NCI-H1436 treated with DMSO at 0.1 percent for 48 hours (cell line): ENCODE results near the gene PHLDB1.
"Not testable (repeated sequence)": the region's sequence is repeated elsewhere in the genome, so short reads cannot be mapped to it uniquely, and the experiment has no call there.

ENCODE experiments used
- DNase-seq: peaks from one replicate; lab custom pipeline; 2025; lab: John Stamatoyannopoulos, UW

Gene PHLDB1

DNA sequence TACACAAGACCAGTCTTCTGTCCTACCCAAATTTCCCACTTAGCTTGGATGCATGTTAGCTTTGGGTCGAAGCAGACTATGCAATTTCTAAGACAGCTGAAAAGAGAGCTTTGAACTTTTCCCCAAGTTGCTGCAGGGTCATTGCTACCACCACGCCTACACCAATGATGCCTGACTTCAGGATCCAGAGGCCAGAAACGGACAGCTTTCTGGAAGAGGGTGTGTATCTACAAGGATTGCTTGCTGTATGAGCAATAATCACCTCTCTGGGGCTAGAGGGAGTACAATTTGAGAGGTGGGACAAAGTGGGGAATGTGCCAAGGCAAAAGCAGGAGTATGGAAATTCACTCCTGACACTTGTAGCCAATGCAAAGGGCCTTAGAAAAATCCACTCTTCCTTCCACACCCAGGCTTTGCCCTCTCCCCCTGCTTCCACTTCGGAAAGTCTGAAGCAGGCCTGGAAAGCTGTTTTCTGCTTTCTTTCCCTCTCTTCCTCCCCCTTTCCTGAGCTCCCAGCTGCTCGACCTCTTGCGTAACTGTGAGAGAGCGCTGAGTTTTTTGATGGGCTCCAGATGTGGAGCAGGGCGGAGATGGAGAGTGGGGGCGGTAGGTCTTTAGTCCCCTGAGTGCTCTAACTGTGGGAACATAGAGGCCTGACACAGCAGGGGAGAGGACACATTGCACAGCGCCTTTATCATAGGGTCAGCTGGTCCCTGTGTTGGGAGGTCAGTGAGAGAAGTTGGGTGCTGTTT, 2.1 kb upstream of the PHLDB1 start:
- DNase-seq = no peak

DNA sequence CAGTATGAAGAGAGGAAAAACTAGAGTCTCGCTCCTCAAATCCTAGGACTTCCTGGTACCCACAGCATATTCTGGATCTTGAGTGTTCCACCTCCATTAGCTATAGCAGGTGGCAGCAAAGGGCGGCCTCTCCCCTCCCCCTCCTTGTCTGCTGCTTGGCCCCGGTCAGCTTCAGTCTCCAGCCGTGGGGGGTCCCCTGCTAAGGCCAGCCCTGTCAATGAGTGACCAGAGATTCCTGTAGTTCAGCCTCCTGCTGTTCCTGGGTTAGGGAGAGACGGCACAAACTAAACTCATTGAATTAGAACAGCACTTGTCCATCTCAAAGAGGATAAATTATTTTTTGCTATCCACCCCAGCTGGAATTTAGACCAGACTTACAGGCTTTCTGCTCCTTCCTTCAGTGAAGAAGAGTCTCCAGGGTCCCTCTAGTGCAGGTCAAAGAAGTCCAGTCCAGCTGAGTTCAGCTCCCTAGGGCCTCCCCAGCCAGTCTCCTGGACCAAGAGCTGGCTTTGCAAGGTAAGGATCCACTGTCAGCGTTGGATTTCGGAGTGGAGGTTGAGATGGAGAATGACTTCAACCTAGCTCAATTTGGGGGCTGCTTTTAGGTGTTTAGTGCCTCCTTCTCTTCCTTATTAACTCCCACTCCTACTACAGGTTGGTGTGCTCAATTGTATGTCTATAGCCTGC, 1.1 kb upstream of the PHLDB1 start:
- DNase-seq = no peak

DNA sequence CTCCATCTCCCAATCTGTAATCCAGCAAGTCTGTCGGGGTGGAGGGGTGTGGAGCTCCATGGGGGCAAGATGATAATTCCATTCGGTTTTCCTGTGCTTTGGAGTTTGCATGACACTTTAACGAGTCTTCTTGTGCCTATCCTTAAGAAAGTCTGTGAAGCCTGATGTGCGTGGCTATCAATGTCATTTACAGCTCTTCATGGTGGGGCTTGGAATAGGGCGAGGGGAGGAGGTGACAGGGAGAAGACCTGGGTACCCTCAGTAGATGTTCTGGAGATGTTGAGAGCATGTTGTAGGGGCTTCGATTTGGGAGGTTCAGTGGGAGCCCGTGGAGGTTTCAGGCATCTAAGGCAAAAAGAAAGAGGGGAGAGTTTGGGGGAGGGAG, 579 bp upstream of the PHLDB1 start:
- DNase-seq = no peak

DNA sequence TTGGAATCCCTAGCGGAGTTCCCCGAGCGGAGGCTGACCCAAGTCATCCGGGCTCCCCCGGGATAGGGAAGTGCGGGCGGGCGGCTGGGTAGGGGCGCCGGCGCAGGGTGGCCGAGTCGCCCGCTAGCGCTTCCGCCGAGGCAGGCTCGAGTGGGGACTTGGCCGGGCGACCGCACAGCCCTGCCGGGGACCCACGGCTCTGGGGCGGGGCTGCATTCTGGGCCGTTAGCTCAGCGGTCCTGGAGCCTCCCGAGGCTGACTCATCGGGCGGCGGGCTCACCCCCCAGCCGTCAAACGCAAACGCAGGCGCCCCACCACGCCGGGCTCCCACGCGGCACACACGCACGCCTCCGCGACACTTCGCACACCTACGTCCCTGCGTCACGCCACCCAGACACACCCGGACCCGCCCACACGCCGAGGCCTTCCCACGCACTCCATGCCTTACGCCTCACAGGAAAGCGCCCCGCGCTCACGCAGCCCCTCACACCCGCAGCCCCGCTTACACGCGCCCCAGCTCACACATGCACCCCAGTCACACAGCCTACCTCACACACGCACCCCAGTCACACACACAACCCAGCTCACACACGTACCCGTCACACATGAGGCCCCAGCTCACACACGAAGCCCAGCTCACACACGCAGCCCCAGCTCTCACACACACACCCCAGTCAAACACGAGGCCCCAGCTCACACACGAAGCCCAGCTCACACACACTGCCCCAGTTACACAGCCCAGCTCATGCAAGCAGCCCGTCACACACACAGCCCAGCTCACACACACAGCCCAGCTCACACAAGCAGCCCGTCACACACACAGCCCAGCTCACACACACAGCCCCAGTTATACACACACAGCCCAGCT, 1.2 kb downstream of the PHLDB1 start:
- DNase-seq = no peak

DNA sequence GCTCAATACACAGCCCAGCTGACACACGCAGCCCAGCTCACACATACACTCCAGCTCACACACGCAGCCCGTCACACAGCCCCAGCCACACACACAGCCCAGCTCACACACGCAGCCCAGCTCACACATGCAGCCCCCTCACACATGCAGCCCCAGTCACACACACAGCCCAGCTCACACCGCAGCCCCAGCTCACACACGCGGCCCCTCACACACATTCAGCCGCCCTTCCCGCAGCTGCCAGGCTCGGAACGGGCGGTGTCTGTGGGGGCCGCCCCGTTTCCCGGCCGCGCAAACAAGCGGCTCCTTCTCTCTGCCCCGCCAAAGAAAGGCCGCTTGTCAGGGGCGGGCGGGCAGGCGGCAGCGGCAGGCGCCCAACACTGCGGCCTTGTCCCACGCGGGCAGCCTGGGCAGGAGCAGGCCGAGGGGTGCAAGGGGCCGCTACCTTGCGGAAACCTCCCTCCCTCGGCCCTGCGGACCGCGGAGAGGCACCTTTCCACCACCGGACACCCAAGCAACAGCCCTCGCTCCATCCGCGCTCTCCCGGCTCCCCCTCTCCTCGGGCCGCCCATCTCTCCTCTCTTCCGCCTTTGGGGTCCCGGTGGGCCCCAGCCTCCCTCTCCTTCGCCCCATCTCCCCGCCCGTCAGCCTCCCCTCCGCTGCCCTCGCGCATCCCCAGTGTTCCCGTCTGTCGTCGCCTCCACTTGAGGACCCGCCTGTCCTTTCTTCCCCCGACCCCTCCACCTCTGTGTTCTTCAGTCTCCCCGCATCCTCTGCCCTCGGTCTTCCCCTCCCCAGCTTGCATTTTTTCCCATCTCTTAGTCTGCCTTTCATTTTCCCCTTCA, 2.2 kb downstream of the PHLDB1 start:
- DNase-seq = no peak

DNA sequence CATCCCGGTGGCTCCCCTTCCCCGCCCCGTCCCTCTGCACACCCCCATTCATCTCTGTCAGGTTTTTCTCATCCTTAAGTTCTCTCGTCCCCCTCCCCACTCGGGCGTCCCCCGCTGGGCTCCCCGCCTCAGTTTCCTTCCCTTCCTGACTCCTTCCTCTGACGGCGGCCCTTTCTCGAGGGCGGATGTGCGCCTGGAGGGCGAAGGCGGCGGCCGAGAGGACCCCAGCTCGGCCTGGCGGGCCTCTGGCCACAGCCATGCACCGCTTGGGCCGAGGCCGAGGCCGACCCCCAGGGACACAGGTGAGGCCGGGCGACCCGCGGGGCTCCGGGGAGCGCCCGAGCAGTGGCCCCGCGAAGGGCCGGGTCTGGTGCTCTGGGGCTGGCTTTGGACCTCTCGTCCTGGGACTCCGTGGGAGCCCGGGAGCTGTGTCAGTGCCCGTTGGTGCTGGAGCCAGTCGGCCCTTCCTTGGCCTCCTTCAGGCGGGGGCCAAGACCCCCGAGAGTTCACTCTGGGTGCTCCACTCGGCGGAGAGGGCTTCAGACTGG, 2.9 kb downstream of the PHLDB1 start:
- DNase-seq = no peak

DNA sequence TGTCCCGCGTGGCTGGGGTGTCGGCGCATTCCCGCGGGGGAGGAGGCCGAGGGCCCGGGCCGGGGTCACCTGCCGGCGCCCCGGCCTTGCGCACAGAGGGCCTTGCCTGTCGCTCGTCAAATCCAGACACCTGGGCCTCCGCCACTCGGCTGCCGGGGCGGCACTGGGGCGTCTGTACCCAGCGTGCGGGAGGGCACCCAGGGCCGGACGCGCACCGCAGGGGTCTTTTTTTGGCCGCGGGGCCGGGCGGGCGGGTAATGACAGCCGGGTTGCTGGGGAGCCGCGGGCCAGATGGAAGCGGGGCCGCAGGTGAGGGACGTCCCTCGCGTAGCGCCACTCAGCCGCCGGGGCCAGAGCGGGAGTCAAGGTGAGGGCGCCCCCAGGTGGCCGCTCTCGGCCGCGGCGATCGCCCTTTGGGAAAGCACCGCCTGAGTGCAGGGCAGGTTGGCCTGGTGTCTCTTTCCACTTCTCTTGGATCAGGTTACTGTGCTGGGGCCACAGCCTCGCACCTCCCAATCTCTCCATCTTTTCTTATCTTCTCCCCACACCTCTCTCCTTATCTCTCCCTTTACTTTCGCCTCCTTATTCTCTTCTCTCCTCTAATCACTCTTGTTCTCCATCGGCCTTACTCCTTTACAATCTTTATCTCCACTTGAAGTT, 3.5 kb downstream of the PHLDB1 start:
- no peak for DNase-seq

DNA sequence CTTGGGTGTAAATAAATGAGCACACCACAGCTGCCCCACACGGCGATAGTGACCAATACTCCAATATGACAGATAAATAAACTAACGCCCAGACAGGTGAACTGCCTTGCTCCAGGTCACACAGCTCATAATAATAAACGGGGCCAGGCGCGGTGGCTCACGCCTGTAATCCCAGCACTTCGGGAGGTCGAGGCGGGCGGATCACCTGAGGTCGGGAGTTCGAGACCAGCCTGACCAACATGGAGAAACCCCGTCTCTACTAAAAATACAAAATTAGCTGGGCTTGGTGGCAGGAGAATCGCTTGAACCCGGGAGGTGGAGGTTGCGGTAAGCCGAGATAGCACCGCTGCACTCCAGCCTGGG, 4.0 kb downstream of the PHLDB1 start:
- not testable (repeated sequence) for DNase-seq

DNA sequence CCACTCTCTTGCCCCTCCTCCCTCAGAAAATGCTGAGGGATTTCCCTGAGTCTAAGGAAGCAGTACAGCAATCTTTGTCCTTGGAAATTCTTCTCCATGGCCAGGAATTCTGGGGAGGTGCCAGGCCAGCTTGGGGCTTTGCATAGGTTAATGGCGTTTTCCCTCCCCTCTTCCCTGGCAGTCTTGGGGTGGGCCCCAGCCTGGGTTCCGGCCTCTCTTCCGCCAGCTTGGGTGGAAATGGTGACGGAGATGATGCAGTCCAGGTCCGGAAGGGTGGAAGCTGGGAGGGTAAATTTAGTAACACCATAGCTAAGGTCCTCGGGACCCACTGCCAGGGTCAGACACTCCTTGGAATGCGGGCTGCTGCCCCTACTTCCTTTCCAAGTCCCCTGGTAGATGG, 5.0 kb downstream of the PHLDB1 start:
- DNase-seq = no peak

DNA sequence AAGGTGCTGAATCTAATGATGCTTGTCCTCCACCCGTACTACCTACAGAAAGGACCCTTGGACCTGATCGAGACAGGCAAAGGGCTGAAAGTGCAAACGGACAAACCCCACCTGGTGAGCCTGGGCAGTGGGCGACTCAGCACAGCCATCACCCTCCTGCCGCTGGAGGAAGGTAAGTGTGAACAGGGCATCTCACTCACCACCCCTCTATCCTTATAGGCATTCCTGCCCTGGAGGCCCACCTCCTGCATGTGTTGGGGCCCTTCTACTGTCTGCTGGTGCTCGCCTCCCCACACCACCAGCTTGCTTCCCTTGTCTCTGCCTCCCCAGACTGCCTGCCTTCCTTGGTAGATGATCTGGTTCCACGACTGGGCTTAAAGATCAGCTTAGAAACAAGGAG, 7.1 kb downstream of the PHLDB1 start:
- DNase-seq = no peak

DNA sequence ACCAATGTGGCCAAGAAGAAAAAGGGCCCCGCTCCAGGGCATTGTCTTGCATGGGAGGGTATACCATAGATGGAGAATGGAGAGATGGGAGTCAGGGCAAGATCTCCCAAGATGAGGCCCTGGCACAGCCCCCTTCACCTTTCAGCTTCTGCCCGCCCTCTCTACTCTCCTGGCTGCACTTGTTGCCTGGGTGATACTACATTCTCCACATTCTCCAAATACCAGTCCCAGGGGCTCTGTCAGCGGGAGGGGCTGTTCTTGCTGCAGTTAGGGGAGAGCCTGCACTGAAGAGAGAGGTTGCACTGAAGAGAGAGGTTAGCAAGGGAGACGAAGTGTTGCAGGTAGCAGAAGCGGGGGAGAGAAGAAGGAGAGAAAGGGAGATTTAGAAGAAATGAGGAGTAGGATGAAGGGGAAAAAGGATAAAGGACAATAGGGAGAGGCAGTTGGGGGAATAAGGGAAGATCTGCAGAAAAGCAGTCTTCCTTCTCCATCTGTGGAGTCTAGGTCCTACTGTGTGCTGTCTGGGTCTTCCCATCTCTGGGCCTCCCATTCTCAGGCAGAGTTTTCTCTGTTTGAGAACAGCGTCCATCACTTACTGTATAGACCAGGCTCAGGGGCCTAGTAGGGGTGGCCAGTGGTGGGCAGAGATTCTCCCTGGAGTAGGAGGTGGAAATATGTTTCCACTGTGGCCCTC, 8.0 kb downstream of the PHLDB1 start:
- no peak for DNase-seq

DNA sequence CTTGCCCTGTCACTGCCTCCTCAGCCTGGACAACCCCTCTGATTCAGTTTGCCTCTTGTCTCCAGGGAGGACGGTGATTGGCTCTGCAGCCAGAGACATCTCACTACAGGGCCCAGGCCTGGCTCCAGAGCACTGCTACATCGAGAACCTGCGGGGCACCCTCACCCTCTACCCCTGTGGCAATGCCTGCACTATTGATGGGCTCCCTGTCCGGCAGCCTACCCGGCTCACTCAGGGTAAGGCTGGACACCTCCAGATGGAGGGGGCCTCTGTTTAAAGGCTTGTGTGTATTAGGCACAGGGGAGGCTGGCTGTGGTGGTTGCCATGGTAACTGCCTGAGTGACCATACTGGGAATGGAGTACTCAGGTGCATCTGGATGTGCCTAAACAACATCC, 8.6 kb downstream of the PHLDB1 start:
- DNase-seq = no peak

DNA sequence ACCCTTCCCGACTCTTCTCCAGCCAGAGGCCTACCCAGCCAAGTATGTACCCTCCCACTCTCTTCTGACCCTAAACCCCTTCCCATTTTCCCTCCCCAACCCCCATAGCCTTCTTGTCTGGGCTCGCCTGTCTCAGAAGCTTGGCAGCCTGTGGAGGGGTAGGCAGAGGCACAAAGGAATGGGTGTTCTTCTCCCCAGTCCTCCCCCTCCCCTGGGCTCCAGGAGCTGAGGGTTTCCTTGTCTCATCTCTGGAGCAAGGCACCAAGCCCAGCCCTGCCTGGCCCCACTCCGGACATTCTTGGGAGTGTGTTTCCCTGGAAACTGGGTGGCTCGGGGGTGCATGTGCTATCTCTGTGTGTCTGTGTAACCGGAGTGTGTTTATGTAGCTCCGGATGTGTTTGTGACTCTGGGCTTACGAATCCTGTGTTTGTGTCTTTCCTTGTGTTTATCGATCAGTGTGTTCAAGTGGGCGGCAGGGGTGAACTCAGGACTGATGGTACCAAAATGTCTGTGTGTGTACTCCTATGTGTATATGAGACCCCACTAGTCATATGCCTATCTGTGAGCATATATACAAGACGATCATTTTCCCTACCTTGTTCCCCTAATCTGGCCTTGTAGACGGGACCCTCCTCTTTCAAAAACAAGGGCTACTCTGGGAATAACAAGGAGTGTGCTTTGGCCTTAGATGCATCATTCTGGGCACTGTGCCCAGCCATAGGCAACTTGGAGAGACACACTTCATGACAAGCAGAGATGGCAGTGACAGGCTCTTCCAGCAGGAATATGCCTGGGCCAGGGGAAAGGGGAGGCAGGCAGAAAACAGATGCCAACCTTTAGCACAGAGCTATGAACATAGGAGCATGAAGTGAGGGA, 10.9 kb downstream of the PHLDB1 start:
- no peak for DNase-seq

DNA sequence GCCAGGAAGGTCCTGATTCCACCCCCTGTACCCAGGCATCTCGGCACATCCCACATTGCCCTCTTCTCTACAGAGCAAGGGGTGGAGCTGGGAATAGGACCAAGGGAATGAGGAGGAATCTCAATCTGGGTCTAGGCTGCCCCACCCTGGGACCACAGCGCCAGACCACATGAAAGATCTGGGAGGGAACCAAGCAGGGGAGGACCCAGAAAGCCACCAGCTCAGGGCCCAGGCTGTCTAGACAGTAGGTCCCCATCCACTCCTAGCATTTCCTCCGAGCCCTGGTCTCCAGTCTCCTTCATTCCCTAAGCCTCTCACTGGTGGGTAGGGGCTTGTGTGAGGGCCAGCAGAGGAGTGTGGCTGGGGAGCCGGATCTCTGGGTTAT, 11.6 kb downstream of the PHLDB1 start:
- no peak for DNase-seq

DNA sequence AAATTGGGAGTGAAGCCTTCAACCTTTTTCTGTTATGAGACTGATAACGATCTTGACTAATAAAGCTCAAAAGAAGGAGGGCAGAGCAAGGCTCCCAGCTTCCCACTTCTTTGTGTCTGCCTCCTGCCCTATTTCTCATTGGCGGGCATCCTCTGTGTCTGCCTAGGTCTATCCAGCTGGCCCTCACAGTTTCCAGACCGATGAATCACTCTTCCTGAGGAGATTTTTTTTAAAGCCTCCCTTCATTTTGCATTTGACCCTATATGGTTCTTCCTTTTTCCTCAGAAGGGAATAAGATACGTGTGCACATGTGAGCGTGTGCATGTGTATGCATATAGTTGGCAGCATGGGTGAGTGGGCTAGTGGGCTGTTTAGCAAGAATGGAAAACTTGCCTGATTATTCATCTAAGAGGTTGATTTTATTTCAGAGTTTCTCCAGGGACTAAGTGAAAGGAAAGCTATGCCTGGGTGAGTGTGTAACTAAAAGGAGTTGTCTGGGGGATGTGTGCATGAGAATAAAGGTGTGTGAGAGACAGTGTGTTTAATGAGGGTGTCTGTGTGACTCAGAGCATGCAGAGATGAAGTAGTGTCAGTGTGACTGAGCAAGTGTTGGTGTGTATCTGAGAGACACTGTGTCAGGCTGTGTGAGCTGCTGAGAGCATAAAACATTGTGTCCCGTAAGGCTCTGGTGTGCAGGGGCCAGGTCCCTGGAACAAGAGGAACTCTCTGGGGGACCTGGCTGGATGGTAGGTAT, 12.2 kb downstream of the PHLDB1 start:
- DNase-seq = no peak

DNA sequence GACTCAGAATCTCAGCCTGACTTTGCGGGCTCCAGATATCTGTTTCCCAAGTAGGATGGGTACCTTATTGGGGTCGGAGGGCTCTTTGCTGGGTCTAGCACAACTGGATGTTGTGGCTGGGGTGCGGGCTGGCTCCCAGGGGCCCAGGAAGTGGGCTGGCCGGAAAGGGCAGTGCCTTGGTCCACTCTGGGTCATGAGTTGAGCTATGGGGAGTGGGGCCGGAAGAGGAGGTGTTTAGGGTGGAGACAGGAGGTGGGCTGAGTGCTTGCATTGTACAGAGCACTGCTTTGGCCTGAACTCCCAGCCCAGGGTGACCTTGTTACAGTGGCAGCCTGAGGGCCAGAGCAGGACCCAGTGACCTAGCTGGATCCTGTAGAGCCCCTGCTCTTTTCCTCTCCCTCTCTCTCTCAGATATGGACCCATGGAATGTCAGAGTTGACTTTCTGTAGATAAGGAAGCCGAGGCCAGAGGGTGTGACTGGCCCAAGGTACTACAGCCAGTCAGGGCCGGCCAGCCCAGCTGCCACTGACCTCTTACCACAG, 13.2 kb downstream of the PHLDB1 start:
- no peak for DNase-seq

DNA sequence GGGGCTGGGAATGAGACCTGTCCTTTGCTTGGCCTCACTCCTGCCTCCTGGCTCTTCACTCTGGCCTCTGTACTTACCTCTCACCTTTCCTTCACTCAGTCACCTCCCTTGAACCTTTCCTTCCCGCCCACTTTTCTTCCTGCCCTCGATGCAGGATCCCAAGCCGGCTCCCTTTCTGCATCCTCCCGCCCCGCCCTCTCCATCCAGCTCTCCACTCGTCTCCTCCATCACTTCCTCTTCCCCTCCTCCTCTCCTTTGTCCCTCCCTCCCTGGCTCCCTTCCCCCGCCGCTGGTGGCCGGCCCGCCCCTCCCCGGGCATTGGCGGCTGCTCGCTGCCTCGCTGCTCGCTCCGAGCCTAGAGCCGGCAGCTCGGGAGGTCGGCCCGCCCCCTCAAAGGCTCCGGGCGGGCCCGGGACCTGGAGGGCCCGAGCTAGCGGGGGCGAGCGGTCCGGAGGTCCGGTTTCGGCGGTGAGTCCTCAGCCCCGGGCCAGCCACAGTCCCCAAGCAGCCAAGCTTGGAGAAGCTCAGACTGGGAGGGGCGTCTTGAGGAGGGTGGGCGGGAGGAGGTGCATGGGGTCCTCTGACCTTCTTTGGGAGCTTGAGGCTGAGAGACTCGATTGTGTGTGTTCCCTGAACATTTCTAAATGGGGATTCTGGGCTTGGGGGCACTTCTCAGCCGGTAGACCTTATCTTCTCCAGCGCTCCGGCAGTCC, 13.8 kb downstream of the PHLDB1 start:
- peak; percentile 35 for DNase-seq

DNA sequence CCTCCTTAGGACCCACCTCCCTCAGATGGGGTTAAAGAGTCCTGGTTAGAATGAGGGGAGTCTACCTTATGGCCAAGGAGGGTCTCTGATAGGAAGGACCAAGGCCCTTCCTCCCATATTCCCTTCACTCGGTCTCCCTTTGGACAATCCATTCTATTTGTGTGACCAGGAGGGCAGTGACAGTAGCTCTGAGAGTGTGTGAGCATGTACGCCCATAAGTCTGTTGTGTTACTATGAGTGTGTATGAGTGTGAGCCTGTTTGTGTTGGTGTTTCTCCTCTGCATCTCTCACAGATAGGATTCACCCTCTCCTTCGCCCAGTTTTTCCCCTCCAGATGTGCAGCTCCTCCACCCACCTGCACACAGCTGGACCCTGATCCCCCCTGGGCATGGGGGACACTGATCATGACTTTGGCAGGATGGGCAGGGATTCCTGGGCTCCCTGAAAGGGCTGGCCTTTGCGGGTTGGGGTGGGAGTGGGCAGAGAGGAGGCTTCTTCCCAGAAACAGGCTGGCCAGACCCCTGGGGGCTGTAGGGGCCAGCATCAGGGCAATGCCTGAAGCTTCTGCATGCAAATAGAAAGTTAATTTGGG, 14.5 kb downstream of the PHLDB1 start:
- no peak for DNase-seq
